Amniotic epithelial cell (primary cell): Measurements from ENCODE around the gene RIBC2.
A peak's percentile ranks its signal among the peaks of the same experiment; 100 is the strongest.
"Not testable (repeated sequence)": the region's sequence is repeated elsewhere in the genome, so short reads cannot be mapped to it uniquely, and the experiment has no call there.

ENCODE experiments used
- DNase-seq: peaks from one replicate; pipeline ENCODE4 v3.0.0-alpha.2; 2010; ENCODE audit warnings: low read depth

Gene RIBC2

DNA sequence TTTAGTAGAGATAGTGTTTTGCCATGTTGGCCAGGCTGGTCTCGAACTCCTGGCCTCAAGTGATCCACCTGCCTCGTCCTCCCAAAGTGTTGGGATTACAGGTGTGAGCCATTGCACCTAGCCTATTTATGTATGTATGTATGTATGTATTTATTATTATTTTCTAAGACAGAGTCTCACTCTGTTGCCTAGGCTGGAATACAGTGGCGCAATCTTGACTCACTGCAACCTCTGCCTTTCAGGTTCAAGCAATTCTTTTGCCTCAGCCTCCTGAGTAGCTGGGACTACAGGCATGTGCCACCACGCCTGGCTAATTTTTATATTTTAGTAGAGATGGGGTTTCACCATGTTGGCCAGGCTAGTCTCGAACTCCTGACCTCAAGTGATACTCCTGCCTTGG lies 35.9 kb downstream of the RIBC2 start:
- peak; percentile 37 for DNase-seq

DNA sequence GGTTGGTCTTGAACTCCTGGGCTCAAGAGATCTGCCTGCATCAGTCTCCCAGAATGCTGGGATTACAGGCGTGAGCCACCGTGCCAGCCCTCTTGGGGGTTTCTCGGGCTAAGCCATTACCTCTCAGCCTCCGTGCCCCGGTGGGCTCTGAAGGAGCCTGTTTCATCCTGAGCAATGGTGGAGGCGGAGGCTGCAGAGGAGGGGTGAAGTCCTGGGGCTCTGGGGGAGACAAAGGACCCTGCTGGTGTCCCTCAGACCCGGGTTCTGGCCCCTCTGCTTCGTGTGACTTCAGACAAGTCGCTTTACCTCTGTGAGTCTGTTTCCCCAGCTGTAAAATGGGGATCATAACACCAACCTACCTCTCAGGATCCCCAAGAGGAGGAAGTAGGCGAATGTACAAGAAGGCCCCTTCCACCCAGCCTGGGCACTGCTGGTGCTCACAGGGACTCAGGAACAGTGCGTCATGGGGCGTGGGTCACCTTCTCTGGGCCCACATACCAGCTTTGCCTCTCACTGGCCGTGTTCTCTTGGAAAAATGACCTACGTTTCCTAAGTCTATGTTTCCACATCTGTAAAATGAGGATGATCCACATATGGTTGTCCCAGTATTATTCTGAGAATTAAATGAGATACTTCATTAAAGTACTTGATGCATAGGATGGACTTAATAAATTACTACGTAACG lies 36.8 kb downstream of the RIBC2 start:
- DNase-seq, result no peak

DNA sequence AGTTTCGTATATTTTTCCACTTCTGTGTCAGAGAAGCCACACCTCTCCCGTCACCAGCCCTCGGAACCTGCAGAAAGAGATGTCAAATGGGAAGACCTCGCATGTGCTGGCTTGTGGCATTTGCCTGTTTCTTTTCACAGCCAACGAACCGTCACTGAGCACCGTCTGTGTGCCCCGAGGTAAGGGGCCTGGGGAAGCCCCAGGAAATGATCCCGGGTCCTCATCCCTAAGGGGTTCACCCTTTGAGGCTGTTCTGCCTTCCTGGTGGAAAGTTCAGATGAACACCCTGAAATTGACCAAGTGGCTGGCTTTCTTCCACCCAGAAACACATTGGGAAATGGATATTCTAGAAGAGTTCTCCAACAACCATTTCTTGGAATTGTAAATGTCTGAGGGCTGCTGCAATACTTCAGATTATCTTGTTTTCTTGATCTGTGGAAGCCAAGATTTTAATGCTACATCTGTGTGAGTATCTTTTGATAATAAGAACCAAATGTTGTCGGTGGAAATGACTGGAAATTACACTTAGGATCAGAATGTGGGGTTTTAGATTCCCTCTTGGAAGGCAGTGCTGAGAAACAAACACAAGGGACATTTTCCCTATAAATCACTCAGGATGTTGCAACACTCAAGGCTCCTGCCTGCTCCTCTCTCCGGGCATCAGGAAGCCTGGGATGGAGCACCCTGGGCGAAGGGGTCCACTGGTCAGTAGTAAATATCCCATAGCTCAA lies 37.6 kb downstream of the RIBC2 start:
- DNase-seq, result peak; percentile 97

DNA sequence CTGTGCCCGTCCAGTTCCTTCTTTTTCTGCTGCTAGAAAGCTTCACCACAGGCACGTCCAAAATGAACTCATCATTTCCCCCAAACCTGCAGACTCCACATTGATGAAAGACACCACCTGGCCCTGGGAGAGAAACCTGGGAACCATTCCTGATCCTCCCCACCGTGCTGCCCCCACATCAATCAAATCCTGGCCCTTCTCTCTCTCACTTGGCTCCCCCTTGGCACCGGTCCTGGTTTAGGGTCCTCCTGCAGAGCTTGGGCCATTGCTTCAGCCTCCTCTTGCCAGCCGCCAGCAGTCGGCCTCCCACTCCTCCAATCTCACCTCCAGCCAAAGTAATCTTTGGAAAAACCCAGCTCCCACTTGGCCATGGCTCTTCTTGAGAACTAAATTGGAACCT lies 38.5 kb downstream of the RIBC2 start:
- DNase-seq, result no peak

DNA sequence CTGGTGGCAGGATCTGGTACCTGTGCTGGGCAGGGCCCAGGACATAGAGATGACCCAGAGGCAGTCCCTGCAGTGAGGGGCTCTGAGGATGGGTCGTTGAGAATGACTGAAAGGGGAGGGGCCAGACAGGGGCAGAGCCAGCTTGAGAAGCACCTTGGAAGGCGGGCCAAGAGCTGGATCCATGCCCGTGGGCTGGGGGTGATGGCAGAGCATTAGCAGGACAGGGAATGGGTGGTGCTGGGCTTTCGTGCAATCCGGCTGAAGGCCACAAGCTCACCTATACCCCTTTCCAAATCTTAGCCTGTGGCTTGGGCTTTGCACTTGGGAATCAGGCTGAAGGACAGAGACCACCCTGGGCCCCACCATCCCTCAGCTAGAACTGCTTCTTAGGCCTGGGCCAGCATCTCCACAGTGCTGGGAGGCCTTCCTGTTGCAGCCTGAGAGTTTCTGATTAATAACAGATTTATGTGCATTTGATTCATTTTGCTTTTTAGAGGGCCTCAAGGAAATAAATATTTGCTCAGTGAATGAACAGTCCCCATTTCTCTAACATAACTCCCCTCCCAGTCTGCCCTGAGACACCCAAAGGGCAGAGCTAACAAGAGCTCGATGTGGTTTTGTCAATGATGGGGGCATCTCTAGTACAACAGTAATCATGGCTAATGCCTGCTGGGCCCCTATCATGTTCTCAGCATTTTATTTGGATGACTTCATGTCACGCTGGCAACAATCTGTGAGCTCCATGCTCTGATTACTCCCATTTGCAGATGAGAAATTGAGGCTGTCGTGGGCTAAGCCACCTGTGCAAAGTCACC lies 39.3 kb downstream of the RIBC2 start:
- DNase-seq, result peak; percentile 34

DNA sequence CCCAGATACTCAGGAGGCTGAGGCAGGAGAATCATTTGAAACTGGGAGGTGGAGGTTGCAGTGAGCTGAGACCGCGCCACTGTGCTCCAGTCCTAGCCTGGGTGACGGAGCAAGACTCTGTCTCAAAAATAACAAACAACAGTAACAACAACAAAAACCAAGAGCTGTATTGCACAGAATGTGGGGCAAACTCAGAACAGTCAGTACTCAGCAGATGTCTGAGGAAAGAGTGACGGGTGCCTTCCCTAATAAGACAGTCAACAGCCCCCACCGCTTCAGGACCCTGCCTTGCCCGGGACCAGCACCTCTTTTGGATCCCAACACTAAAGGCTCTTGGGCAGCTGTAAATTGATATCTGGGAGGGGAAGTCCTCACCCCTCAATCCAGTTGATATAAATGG lies 40.3 kb downstream of the RIBC2 start:
- DNase-seq, result no peak

DNA sequence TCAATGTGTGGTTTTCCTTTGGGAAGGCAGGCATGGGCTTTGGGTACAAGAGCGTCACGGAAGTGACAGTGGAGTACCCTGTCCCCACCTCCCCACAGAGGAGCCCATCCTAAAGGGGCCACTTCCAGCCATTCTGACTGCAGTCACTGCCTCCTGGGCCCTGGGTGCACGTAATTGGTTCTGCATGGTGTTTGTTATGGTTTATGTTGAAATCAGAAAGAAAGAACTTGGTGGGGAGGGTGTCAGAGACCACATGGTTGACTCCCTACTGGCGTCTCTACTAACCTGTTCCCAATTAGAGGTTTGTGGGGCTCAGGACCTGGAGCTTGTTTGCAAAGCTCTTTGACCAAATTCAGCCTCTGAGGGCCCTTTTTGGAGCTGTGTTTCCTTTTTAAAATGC lies 40.8 kb downstream of the RIBC2 start:
- peak; percentile 34 for DNase-seq

DNA sequence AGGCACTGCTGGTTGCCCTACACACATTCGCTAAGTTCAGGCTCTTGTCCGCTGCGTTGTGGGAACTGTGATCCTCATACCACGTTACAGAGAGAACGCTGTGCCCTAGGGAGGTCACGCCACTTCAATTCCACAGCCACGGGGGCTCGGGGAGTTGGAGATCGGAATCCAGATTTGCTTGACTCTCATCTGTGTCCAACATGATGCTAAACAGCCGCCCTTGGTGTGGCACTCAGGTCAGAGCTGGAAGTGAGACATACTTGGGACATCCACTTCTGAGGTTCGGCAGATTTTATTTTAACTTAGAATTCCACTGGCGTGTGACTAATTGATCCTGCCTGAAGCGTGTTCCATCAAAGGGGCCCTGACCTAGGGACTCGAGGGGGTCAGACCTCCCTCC lies 41.7 kb downstream of the RIBC2 start:
- no peak for DNase-seq

DNA sequence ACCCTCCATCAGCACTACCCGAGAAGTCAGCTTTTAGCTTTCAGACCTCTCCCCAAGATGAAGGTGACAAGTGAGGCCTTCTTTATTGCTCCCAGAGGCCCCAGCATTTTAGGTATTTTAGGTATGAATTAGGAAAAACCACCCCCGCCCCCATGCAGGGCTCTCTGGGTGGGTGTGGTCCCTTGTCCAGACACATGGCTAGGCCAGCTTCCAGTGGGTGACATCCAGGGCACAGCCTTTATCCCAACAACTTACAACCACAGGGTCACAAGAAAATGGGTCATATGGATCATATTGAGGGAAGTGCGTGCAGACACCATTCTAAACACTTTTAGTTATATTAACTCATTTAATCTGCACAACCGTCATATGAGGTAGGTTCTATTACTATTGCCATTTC lies 42.1 kb downstream of the RIBC2 start:
- no peak for DNase-seq

DNA sequence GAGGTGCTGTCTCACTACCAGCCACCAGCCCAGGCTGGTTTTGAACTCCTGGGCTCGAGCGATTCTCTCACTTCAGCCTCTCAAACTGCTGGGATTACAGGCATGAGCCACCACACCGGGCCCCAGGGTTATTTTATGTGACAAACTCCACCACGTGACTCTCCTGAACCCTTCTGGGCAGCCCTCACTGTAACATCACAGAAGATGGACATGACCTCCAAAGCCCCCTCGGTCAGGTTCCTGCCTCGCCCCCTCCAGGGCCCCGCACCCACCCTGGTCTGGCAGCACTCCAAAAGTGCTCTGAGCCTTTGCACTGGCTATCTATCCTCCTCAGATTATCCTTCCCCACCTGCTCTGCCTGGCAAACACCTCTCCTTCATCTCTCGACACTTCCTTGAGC lies 43.3 kb downstream of the RIBC2 start:
- DNase-seq, result no peak

DNA sequence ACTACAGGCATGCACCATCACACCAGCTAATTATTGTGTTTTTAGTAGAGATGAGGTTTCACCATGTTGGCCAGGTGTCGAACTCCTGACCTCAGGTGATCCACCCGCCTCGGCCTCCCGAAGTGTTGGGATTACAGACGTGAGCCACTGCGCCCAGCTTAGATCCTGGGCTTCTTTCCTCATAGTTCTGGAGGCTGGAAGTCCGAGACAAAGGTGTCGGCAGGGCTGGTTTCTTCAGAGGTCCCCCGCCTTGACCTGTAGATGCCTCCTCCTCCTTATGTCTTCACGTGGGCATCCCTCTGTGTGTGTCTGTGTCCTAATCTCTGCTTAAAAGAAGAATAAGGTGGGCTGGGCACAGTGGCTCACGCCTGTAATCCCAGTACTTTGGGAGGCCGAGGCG lies 45.0 kb downstream of the RIBC2 start:
- no peak for DNase-seq

DNA sequence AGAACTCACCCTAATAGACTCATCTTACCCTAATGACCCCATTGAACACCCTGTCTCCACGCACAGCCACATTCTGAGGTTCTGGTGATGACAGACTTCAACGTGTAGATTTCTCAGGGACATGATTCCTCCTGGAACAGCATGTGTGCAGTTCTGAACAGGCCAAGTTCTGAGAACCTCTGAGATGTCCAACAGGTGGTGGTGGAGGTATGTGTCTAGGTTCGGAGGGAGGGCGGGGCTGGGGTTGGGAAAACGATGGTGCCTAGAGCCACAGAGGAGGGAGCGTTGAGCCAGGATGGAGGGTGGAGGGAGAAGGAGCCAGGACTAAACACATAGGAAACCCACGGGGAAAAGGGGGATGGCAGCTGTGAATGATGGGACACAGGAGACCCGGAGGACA lies 45.7 kb downstream of the RIBC2 start:
- no peak for DNase-seq

DNA sequence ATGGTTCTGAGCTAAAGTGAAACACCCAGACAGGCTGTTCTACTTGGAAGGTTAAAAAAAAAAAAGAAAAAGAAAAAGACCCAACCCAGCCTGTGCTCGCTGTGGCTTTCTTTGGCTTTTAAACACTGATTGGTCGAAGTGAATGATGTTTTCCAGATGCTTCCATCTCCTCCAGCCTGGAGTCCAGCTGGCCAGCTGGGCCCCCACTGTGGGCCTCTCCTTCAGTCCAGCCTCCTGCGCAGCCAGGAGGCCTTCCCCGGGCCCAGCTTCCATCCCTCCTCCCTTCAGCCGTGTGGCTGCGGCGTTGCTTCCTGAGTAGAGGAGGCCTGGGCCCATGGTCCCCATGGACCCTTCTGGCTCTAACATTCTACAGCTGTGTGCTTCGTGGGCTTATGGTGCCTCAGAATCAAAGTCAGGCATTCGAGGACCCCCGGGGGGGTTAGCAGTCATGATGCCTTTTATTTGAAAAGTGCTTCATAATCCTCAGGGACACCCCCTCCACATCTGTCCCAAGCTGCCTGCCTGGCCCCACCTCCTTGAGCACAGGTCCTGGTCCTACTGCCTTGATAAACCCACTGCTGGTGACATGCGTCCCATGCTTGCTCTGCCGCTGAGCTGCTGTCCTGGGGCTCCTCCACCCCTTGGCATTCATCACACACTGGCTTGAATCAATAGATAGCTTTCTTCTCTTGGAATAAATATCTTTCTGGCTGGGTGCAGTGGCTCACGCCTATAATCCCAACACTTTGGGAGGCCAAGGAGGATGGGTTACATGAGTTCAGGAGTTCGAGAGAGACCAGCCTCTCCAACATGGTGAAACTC lies 47.0 kb downstream of the RIBC2 start:
- DNase-seq, result peak; percentile 90

DNA sequence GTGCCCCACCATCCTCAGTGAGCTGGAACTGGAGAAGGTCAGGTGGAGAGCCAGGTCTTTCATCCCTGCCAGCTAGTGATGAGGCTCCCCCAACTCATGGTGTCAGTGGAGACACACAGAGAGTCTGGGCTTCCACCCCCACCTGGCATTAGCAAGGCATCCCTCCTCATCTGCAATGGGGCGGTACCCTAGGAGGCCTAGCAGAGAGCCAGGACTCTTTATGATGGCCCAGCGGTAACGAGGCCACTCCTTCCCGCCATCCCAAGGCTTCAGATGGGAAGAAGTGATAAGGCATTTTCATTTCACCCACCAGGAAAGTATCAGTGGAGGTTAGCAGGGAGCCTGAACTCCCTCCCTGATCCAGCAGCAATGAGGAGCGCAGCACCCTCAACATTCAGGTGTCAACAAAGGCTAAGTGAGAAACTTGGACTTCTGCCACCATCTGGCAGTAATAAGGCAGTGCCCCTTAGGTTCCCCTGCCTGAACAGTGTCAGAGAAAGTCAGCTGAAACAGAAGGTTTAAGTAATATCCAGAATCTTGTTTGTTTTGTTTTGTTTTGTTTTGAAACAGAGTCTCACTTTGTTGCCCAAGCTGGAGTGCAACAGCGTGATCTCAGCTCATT lies 48.7 kb downstream of the RIBC2 start:
- no peak for DNase-seq

DNA sequence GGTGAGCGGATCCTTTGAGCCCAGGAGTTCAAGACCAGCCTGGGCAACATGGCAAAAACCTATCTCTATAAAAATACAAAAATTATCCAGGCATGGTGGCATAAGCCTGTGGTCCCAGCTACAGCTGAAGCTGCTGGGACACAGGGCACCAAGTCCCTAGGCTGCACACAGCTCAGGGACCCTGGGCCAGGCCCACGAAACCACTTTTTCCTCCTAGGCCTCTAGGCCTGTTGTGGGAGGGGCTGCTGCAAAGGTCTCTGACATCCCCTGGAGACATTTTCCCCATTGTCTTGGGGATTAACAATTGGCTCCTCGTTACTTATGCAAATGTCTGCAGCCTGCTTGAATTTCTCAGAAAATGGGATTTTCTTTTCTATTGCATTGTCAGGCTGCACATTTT lies 50.2 kb downstream of the RIBC2 start:
- DNase-seq, result not testable (repeated sequence)

DNA sequence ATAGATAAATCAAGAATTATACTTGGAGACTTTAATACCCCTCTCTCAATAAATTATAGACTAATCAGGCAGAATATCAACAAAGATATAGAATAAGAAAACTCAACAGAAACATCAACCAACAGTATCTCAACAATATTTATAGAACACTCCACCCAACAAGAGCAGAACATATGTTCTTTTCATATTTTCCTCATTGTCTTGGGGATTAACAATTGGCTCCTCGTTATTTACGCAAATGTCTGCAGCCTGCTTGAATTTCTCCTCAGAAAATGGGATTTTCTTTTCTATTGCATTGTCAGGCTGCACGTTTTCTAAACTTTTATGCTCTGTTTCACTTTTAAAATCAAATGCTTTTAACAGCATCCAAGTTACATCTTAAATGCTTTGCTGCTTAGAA lies 52.1 kb downstream of the RIBC2 start:
- DNase-seq, result no peak

DNA sequence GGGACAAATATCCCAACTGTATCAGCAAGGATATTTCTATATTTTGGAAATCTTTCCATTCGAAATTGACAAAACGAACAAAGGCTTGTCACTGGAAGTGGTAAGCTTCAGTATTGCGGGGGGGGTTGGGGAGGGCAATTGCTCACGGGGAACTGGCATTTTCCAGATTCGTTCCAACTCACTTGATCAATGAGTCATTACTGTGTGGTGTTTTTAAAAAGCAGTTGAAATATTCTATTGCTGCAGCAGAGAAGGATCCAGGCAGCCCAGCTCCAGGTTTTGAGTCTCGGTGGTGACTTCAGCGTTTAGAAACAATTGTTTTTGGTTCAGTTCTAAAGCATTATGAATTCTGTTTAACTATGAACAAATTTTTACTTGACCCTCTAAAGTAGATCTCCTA lies 55.4 kb downstream of the RIBC2 start:
- peak; percentile 36 for DNase-seq

DNA sequence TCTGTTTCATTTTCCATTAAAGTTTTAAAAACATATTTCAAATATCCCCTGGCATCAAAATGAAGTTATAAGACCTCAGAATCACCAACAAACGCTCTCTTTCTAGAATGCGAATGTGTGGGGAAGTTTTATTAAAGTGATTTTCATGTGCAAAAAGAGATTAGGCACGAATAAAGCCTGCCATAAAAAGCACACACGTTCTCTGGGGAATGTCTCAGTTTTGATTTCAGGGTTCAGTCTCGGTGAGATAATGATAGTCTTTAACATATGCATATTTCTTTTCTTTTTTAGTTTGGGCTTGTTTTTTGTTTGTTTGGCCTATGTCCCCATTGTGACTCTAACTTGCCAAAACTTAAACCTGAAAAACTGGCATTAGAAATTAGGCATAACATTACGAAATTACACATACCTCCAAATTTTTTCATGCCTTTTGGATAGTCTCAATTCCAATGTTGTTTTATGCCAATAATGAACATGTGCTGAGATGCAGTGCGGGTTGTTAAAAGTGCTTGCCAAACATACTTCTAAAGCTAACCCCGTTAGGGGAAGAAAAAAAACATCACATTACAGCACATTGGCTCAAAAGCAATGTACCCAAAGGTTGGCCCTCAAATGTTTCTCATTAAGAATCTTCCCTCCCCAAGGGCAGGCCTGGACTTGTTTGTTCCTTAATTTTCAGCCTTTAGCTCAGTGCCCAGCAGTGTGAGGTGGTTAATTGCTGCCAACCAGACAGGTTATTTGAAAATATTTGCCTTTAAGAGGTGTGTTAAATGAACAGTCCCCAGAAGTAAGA lies 56.0 kb downstream of the RIBC2 start:
- no peak for DNase-seq

DNA sequence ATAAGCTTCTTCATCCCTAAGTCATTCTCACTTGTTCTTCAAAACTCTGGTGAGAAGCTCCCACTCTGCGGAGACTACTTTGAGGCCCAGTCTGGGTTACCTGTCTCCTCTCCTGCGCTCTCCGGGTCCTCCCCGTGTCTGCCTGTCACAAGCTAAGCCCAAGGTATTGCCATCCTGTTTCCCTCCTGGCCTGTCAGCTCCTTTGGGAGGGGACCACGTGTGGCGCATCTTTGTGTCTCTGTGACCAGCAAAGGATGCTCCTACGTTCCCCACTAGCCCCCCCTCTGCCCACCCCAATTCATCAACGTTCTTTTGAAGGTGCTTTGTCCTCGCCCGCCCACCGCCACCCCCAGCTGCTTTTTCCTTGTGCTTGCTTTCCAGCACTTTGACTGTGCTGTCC lies 57.4 kb downstream of the RIBC2 start:
- DNase-seq, result no peak

DNA sequence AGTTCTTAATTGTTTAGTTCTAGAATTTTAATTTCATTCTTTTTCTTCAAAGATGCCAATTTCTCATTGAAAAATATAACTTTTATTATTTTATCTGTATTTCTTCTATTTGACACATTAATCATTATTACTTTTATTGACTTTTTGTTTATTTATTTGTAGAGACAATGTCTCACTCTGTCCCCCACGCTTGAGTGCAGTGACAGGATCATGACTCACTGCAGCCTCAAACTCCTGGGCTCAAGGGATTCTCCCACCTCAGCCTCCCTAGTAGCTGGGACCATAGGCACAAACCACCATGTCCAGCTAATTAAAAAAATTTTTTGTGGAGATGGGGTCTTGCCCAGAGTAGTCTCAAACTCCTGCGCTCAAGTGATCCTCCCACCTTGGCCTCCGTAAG lies 58.9 kb downstream of the RIBC2 start:
- no peak for DNase-seq
